Stimulated activated effector memory CD8-positive, alpha-beta T cell treated with anti-CD3 and anti-CD28 coated beads, Interleukin-12 subunit alpha, Interleukin-12 subunit beta, amount 100 ng/mL, for 72 hours (primary cell): ENCODE measurements around the gene RCOR1.

Experiments used
- ATAC-seq: fragments of 150-1000 bp; cut with Tn5 transposase; 2 replicates; pipeline ENCODE4 v1.10.0; 2021
- DNase-seq, 2 donors: peaks; one replicate each; pipeline ENCODE4 v3.0.0; 2021 to 2022; ENCODE audit warnings: low spot score in 2 of 2
- H3K27ac Mint-ChIP-seq: one replicate; pipeline ENCODE4 v1.8.0; 2022; ENCODE audit warnings: mild to moderate bottlenecking, mixed read lengths
- H3K36me3 Mint-ChIP-seq: one replicate; pipeline ENCODE4 v1.8.0; 2022; ENCODE audit warnings: mild to moderate bottlenecking, mixed read lengths
- H3K4me1 Mint-ChIP-seq: one replicate; pipeline ENCODE4 v1.8.0; 2022; ENCODE audit warnings: mixed read lengths
- H3K4me3 Mint-ChIP-seq: one replicate; pipeline ENCODE4 v1.8.0; 2022; ENCODE audit warnings: mild to moderate bottlenecking, mixed read lengths
- H3K9me3 Mint-ChIP-seq: one replicate; pipeline ENCODE4 v1.8.0; 2022; ENCODE audit warnings: mixed read lengths

RCOR1 gene

DNA sequence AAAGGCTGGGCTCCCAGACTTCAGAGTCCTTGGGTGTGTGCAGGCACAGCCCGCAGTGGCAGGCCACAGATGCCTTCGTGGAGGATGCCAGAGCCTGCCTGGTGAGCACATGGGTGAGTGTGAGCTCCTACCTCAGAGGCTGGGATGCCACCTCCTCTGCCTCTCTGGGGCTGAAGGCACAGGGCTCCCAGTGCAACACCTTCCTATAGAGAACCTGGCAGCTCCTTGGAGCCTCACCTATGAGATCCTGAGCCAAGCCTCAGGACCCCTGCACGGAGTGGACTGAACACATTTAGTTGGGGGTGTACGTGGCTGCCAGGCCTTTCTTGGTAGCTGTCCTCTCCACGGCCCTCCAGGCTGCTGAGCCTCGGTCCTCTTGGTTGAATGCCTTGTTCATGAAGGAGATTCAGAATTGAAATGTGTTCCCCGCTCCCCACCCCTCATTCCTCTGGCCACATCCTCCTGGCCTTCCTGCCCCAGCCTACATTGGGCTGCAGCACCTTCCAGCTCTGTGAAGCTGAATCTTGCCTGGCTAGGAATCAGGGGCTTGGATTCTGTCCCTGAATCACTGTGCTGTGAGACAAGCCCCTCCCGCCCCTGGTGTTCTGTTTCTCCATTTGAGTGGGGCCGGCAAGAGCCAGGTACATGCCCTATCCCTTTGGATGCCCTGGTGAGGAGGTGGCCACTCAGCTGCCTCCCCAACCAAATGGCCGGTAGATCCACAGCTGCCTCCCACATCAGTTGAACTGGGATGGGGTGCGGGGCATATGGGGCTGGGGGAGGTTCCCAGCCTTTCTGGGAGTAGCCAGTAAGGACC is 146.1 kb downstream of the RCOR1 start:
- Mint-ChIP-seq H3K36me3 (peaks cover 10% of the 10 kb centered on the region), H3K9me3 (no peaks in the 10 kb centered on the region), H3K4me3 (no peak overlapping the region), H3K4me1 (no peaks in the 10 kb centered on the region), H3K27ac (no peak overlapping the region)
- DNase-seq, result no peak
- ATAC-seq, result no peak

DNA sequence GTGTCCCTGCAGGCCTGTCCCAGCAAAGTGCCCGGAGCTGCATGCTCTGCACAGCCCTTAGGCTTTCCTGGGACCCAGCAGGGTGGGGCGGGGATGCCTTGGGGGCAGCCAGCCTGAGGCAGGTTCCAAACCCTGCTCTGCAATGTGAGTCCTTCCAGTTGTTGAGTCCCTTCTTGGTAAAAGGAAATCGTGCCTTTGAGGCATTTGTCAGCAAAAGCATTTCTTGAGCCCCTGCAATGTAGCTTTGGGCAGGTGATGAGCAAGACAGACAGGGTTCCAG is 146.7 kb downstream of the RCOR1 start:
- Mint-ChIP-seq H3K4me3 (no peak overlapping the region), H3K27ac (no peak overlapping the region), H3K36me3 (peaks cover 12% of the 10 kb centered on the region), H3K9me3 (no peaks in the 10 kb centered on the region), H3K4me1 (no peaks in the 10 kb centered on the region)
- ATAC-seq (no peak), DNase-seq (no peak)

DNA sequence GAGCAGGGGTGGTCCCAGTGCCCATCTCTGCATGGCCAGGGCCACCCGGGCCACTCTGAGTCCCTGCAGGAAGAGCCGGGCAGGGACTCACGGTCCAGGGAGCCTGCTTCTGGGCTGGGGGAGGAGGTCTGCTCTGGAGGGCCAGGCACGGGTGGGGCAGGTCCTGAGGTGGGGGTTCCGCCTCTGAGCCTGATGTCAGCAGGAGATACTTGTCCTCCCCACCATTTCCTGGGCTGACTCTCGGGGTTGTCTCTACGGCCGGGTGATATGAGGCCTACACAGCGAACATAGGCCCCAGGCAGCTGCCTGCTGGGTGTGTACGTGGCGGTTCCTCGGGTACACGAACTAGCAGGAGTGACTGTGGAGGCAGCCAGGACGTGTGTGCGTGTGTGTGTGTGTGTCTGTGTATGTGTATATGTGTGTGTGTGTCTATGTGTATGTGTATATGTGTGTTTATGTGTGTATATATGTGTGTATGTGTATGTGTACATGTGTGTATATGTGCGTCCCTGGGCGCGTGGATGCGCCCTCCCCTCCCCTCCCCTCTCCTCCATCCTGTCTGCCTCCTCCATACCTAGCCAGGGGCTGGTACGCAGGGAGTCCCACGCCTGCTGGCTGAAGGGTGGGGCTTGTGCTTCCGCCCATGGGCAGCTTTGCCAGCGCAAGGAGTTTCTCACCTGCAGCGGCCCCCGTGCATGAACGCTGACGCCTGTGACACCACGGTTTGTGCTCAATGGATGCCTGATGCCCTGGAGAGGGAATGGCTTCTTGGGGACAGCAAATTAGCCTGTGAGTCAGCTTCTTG is 154.4 kb downstream of the RCOR1 start:
- DNase-seq (no peak), ATAC-seq (no peak)
- H3K4me3 Mint-ChIP-seq, result no peak overlapping the region
- no peak overlapping the region for H3K27ac Mint-ChIP-seq
- H3K4me1 Mint-ChIP-seq, result no peaks in the 10 kb centered on the region
- no peaks in the 10 kb centered on the region for H3K9me3 Mint-ChIP-seq
- peaks cover 6% of the 10 kb centered on the region for H3K36me3 Mint-ChIP-seq

DNA sequence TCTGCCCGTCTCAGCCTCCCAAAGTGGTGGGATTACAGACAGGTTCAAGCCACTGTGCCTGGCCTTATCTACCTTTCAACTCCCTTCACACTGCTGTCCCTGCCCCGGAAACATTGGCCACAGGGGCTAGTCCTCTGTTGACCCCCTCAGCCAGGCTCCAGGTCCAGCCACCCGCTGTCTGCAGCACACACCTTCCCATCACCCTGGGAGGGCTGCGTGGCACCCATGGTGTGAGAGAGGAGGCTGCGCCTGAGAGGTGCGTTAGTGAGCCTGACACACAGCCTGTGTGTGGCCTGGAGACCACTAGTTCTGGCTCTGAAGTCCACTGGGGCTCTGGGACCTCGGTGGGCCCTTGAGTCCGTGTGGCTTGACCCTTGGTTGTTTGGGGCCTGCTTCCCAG is 156.4 kb downstream of the RCOR1 start:
- H3K4me3 Mint-ChIP-seq, result no peak overlapping the region
- H3K36me3 Mint-ChIP-seq, result no peaks in the 10 kb centered on the region
- H3K9me3 Mint-ChIP-seq, result no peaks in the 10 kb centered on the region
- DNase-seq (no peak), ATAC-seq (no peak)
- no peak overlapping the region for H3K27ac Mint-ChIP-seq
- peaks cover under 1% of the 10 kb centered on the region for H3K4me1 Mint-ChIP-seq

DNA sequence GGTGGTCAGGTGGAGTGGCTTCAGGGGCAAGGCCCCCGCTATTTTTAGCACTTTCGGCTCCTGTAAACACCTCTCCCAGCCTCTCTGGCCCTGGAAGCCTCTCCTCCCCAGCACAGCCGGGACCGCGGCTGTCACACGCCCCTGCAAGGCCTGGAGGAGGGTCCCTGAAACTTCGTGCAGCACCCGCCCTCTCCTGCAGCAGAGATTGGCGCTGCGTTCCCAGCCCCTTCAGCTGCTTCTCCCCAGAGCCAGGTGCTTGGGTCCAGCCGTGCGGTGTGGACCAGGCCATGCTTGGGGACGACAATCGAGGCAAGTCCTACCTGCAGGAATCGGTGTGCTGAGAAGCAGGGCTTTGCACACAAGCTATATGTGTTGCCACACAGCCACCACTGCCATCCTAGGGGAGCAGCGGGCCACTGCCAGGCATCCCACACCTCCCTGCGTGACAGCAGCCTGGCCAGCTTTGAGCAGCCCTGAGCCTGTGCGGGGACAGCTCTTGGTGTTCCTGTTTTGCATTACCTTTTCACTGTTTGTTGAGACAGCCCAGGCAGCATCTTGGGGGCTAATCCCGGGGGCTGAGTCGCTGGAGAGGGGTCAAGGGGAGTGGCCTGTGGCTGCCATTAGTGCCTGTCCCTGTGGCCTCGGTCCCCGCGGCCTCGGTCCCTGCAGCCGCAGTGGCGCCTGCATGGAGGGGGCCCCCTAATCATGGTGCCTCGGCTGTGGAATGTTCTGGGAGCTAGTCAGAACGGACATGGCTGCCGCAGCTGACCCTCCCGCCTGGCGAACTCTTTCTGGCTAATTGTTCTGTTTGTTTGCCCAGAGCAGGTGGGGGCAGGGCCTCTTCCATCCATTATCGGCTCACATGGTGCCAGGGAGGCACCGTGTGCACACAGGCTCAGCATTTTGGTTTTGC is 157.2 kb downstream of the RCOR1 start:
- H3K36me3 Mint-ChIP-seq, result no peaks in the 10 kb centered on the region
- H3K4me1 Mint-ChIP-seq, result peaks cover 9% of the 10 kb centered on the region
- no peak overlapping the region for H3K27ac Mint-ChIP-seq
- no peak for DNase-seq
- H3K4me3 Mint-ChIP-seq, result no peak overlapping the region
- no peaks in the 10 kb centered on the region for H3K9me3 Mint-ChIP-seq
- peak; percentile 9 for ATAC-seq

DNA sequence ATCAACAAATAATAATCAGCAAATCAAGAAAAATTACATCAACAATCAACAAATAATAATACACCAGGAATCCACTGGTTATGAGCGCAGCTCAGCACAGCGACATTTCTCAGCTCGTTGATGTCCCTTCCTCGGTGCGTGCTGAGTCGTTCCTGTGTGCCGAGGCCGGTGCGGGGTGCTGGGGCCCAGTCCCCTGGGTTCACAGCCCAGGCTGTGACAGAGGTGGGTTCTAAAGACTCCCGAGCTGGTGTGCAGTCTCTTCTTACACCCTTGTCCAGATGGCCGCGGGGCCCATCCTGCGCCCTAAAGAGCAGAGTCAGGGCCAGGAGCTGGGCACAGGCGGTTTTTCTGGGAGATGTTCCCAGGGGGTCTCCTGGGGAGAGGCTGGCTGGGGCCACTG is 157.9 kb downstream of the RCOR1 start:
- ATAC-seq (no peak), DNase-seq (no peak)
- H3K4me1 Mint-ChIP-seq, result peaks cover 17% of the 10 kb centered on the region
- no peak overlapping the region for H3K27ac Mint-ChIP-seq
- H3K4me3 Mint-ChIP-seq, result no peak overlapping the region
- H3K9me3 Mint-ChIP-seq, result no peaks in the 10 kb centered on the region
- no peaks in the 10 kb centered on the region for H3K36me3 Mint-ChIP-seq

DNA sequence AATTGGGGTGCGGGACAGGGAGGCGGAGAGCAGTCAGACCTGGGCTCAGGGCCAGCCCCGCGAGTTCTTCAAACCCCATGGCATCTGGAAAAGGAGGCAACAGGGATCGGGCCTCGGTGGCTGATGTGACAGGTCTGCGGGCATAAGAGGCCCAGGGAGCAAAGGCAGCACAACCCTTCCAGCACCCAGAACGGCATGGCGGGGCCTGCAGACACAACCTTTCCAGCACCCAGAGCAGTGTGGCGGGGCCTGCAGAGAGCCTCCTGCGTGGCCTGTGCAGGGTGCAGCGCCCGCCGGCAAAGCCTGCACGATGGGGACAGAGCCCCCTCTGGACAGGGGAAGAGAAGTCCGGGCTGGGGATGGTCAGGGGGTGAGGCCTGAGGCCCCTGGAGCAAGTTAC is 158.6 kb downstream of the RCOR1 start:
- Mint-ChIP-seq H3K4me3 (no peak overlapping the region), H3K27ac (no peak overlapping the region), H3K4me1 (peaks cover 18% of the 10 kb centered on the region), H3K36me3 (no peaks in the 10 kb centered on the region), H3K9me3 (no peaks in the 10 kb centered on the region)
- ATAC-seq (no peak), DNase-seq (no peak)

DNA sequence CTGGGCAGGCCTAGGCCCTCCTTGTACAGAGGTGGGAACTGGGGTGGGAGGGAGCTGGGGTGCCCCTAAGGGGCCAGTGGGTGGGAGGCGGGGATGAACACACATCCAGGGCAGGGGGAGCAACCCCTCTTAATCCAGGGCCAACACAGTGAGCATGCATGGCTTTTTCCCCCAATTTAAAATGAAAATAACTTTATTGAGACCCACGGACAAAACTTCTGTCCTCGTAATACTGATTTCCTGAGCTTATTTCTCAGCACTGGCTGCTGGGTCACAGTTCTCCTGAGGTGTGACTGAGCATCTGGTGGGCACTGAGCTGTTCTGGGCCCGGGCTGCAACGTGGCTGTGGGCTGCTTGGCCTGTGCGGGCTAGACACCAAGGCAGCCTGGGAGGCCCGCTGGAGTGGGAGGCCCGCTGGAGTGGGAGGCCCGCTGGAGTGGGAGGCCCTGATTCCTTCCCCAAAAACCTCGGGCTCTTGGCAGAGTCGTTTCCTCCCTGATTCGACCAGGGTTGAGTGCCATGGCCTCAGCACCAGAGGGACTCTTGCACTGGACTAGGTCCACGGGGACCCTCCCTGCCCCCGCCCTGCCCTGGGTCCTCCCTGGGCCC is 159.9 kb downstream of the RCOR1 start:
- Mint-ChIP-seq H3K4me1 (peaks cover 18% of the 10 kb centered on the region), H3K9me3 (no peaks in the 10 kb centered on the region), H3K36me3 (no peaks in the 10 kb centered on the region), H3K27ac (no peak overlapping the region), H3K4me3 (no peak overlapping the region)
- ATAC-seq (no peak), DNase-seq (no peak)

DNA sequence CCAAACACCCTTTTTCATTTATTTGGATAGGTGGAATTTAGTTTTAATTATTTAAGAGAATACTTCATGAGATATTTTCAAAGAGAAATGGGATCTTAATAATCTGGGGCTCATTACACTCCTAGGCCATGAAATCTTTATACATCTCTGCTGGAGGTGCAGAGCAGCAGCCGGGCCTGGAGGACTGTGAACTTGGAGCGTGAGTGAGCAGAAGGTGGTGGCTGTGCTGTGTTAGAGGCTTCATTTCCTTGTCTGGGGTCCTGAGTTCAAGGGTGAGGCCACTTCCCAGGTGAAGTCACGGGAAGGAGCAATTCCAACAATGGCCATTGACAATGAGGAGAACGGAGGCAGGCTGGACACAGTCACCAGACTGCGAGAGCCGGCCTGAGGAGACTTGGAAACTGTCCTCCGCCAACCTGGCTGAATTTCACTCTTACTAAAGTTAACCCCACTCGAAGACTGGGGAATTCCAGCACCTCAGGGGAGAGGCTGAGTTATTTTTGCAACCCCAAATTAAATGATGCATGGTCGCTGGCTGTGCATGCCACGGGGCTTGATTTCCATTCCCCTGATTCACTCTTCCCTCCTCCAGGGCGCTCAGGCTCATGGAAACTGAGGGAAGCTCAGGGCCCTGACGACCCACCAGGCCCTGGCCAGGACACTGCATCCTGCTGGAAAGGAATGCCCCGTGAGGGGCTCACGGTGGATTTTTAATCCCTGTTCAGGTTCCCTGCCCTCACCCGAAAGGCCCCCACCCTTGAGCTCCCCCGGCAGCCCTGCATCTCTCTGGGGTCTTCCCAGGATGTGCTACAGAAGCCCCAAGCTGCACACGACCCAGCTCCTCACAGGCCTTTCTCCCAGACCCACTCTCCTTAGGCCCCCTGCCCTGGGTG is 162.2 kb downstream of the RCOR1 start:
- no peaks in the 10 kb centered on the region for H3K36me3 Mint-ChIP-seq
- DNase-seq, result no peak
- H3K9me3 Mint-ChIP-seq, result no peaks in the 10 kb centered on the region
- peak; percentile 67 for ATAC-seq
- H3K4me3 Mint-ChIP-seq, result no peak overlapping the region
- peak overlapping the region; percentile 58 for H3K27ac Mint-ChIP-seq
- peaks cover 18% of the 10 kb centered on the region for H3K4me1 Mint-ChIP-seq

DNA sequence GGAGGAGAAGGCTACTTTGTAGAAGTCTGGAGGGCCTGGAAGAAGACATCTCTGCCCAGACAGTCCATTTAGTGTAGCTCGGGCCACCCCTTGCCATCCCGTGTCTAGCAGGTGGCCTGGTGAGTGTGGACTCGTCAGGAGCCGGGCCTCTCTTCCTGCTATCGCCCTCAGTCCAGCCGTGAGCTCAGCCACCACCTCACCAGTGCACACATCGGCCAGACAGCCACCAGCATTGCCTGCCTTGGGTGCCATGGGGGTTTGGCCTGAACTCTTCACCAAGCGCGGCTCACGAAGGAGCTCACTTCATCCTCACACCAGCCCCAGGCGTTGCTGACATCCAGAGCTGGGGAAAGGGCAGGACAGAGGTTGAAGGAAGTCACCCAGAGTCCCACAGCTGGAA is 165.2 kb downstream of the RCOR1 start:
- Mint-ChIP-seq H3K4me1 (peaks cover 18% of the 10 kb centered on the region), H3K4me3 (no peak overlapping the region), H3K9me3 (no peaks in the 10 kb centered on the region), H3K27ac (no peak overlapping the region), H3K36me3 (no peaks in the 10 kb centered on the region)
- ATAC-seq (no peak), DNase-seq (no peak)

DNA sequence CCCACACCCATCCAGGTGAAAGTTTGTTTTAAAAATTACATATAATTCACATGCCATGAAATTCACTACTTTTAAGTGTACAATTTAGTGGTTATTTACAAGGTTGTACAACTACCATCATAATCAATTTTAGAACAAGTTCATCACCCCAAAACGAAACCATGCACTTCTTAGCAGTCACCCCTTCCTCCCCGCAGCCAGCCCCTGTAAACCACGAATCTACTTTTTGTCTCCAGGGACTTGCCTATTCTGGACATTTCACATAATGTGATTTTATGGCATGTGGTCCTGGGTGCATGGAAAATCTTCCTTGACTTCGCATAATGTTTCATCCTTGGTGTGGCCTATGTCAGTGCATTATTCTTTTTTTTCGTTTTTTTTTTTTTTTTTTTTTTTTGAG is 165.6 kb downstream of the RCOR1 start:
- no peak for ATAC-seq
- no peaks in the 10 kb centered on the region for H3K36me3 Mint-ChIP-seq
- no peak overlapping the region for H3K4me3 Mint-ChIP-seq
- H3K9me3 Mint-ChIP-seq, result no peaks in the 10 kb centered on the region
- DNase-seq, result no peak
- H3K27ac Mint-ChIP-seq, result no peak overlapping the region
- peaks cover 18% of the 10 kb centered on the region for H3K4me1 Mint-ChIP-seq

DNA sequence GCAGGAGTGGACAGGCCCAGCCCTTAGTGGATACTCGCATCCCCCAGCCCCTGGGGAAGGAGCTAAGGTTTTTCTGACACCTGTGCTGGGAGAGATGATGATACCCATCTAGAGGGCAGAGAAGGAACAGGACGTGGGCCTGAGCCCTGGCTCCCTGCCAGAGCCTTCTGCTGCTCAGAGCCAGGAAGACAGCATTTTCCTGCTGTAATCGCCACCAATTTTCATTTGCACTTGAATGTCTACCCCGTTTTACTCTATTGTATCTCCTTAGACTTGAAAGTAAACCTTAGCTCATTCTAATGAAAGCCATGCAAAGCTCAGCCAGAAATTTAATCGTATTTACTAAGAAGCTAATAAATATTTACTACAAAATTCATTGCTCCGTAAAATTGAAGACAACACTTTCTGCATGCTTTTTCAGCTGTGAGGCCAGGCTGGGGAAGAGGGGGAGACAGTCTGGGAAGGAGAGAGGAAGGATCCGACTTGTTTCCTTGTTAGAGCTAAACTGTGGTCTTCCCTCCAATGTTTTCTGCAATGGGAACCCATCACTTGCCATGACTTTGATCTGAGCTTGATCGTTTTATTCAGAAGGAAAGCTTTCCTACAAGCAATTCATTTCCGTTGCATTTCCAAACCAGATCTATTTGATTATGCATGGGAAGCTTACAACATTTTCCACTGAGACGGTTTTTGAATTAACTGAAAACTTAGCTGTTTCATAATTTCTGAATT is 167.2 kb downstream of the RCOR1 start:
- Mint-ChIP-seq H3K27ac (no peak overlapping the region), H3K9me3 (no peaks in the 10 kb centered on the region), H3K36me3 (no peaks in the 10 kb centered on the region), H3K4me3 (no peak overlapping the region), H3K4me1 (peaks cover 16% of the 10 kb centered on the region)
- ATAC-seq, result no peak
- DNase-seq, result no peak

DNA sequence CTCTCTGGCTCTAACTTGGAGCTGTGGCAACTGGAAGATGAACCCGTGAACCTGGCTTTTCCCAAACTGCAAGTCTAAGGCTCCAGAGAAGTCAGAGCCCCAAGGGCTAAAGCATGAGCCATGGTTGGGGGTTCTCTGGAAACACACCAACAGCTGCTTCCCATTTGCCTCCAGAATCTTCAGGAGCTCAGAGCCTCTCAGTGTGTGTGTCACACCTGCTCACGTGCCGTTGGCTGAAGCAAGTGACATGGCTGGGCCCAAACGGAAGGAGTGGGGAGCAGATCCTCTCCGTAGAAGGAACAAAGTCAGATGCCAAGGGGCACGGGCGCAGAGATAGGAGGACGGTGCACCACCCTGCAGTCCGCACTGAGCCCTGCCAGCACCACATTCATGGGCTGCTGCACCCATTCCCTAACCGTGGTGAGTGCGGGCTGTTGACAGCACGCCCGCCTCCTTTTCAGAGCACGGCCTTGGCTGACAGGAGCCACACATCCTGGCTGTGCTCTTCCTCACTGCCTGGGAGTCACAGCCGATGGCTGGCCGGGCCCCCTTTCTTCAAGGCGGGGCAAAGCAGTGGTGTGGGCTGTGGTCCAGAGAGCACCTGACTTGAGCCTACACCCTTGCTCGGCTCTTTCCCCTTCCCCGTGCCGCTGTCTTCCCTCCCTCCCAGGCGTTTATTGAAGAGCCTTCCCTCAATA is 168.2 kb downstream of the RCOR1 start:
- H3K4me3 Mint-ChIP-seq, result no peak overlapping the region

More for the DNA sequence above, 168.2 kb downstream of the RCOR1 start:
- H3K36me3 Mint-ChIP-seq, result peaks cover 2% of the 10 kb centered on the region
- H3K4me1 Mint-ChIP-seq, result peaks cover 7% of the 10 kb centered on the region
- H3K9me3 Mint-ChIP-seq, result no peaks in the 10 kb centered on the region
- DNase-seq (no peak), ATAC-seq (no peak)
- no peak overlapping the region for H3K27ac Mint-ChIP-seq
